IMR-90 (cell line): ENCODE data around the gene FAF1.

Experiments used
- CEBPB ChIP-seq: IDR thresholded peaks from 2 replicates; pipeline ENCODE4 v1.6.1; 2012; ENCODE audit warnings: low read depth, low read length, improper control_type of control experiment
- RAD21 ChIP-seq: IDR thresholded peaks from 2 replicates; pipeline ENCODE4 v1.6.1; 2012; ENCODE audit warnings: low read length, improper control_type of control experiment
- SMC3 ChIP-seq: fragments of 150-350 bp; IDR thresholded peaks from 2 replicates; pipeline ENCODE4 v1.6.1; 2016; ENCODE audit warnings: low read depth, mild to moderate bottlenecking, antibody characterized with exemption, low read length, moderate library complexity
- TF ChIP-seq, protein P1 (sequence below): conservative IDR thresholded peaks from 2 replicates; pipeline ENCODE4 v1.5.1; 2012; ENCODE audit warnings: mild to moderate bottlenecking, low read depth, low read length, improper control_type of control experiment

DNA sequence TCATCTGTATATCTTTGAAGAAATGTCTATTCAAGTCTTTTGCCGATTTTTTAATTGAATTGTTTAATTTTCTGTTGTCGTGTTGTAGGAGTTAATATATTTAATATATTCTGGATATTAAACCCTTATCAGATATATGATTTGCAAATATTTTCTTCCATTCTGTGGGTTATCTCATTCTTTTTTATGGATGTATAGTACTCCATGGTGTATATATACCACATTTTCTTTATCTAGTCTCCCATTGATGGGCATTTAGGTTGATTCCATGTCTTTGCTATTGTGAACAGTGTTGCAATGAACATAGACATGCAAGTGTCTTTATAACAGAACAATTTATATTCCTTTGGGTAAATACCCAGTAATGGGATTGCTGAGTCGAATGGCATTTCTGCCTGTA is 436.5 kb downstream of the FAF1 start:
- TF ChIP-seq, protein P1, sequence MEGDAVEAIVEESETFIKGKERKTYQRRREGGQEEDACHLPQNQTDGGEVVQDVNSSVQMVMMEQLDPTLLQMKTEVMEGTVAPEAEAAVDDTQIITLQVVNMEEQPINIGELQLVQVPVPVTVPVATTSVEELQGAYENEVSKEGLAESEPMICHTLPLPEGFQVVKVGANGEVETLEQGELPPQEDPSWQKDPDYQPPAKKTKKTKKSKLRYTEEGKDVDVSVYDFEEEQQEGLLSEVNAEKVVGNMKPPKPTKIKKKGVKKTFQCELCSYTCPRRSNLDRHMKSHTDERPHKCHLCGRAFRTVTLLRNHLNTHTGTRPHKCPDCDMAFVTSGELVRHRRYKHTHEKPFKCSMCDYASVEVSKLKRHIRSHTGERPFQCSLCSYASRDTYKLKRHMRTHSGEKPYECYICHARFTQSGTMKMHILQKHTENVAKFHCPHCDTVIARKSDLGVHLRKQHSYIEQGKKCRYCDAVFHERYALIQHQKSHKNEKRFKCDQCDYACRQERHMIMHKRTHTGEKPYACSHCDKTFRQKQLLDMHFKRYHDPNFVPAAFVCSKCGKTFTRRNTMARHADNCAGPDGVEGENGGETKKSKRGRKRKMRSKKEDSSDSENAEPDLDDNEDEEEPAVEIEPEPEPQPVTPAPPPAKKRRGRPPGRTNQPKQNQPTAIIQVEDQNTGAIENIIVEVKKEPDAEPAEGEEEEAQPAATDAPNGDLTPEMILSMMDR: no peak
- TF ChIP-seq CEBPB (no peak), SMC3 (no peak), RAD21 (no peak)
